Keratinocyte (primary cell): ENCODE measurements around the gene AJAP1. TPM values are rescaled to one million over a fixed set of nuclear protein-coding genes. Genes with fewer than 3 reads are reported as not detected.

Experiments used
- DNase-seq: peaks from one replicate; pipeline ENCODE4 v3.0.0-alpha.2; 2011; ENCODE audit warnings: low read depth, missing footprints, low spot score
- FAIRE-seq: peaks from 2 replicates; lab custom pipeline; 2011; peaks lifted over from hg19 to GRCh38; lab: Jason Lieb, UNC
- H2AFZ ChIP-seq: 2 replicates; pipeline ENCODE4 v1.6.0; 2012; ENCODE audit warnings: low read length, control low read depth, inconsistent platforms; ENCODE audit not compliant: control insufficient read depth
- H3K27ac ChIP-seq: 2 replicates; pipeline ENCODE4 v1.5.1; 2011; ENCODE audit warnings: low read length; ENCODE audit not compliant: control insufficient read depth, insufficient read depth
- H3K27me3 ChIP-seq: 3 replicates; pipeline ENCODE4 v1.6.0; 2011; ENCODE audit warnings: low read length; ENCODE audit not compliant: control insufficient read depth, insufficient read depth; ENCODE audit errors: extremely low read depth
- H3K36me3 ChIP-seq, 2 experiments: 2 replicates in 1 of 2; 3 replicates in 1 of 2; pipeline ENCODE4 v1.5.1; 2011; ENCODE audit warnings: low read length in 2 of 2, mild to moderate bottlenecking in 1 of 2; ENCODE audit not compliant: control insufficient read depth in 2 of 2, insufficient read depth in 2 of 2; ENCODE audit errors: extremely low read depth in 1 of 2
- H3K4me1 ChIP-seq: 3 replicates; pipeline ENCODE4 v1.5.1; 2011; ENCODE audit warnings: low read length; ENCODE audit not compliant: control insufficient read depth, insufficient read depth; ENCODE audit errors: extremely low read depth
- H3K4me2 ChIP-seq: 3 replicates; pipeline ENCODE4 v1.6.0; 2011; ENCODE audit warnings: low read depth, low read length; ENCODE audit not compliant: control insufficient read depth, insufficient read depth; ENCODE audit errors: extremely low read depth
- H3K4me3 ChIP-seq, 3 experiments: fragments of 200-600 bp in 1 of 3; sonication (generic) in 1 of 3; 2 replicates in 2 of 3; 3 replicates in 1 of 3; pipeline ENCODE4 v1.5.1; 2011 to 2016; ENCODE audit warnings: low read length in 3 of 3, mild to moderate bottlenecking in 3 of 3, control low read depth in 2 of 3, inconsistent platforms in 1 of 3, low read depth in 1 of 3, mixed read lengths in 1 of 3, mixed run types in 1 of 3, moderate library complexity in 1 of 3; ENCODE audit not compliant: control insufficient read depth in 2 of 3, insufficient read depth in 2 of 3; ENCODE audit errors: extremely low read depth in 1 of 3
- H3K79me2 ChIP-seq: 2 replicates; pipeline ENCODE4 v1.6.0; 2012; ENCODE audit warnings: low read length; ENCODE audit not compliant: control insufficient read depth, insufficient read depth
- H3K9ac ChIP-seq: 3 replicates; pipeline ENCODE4 v1.6.0; 2011; ENCODE audit warnings: low read length; ENCODE audit not compliant: control insufficient read depth, insufficient read depth; ENCODE audit errors: extremely low read depth
- H3K9me1 ChIP-seq: 3 replicates; pipeline ENCODE4 v1.6.0; 2011; ENCODE audit warnings: low read length; ENCODE audit not compliant: control insufficient read depth, insufficient read depth; ENCODE audit errors: extremely low read depth
- H3K9me3 ChIP-seq: 2 replicates; pipeline ENCODE4 v1.5.1; 2012; ENCODE audit warnings: low read depth, low read length; ENCODE audit not compliant: control insufficient read depth
- H4K20me1 ChIP-seq: 3 replicates; pipeline ENCODE4 v1.6.0; 2011; ENCODE audit warnings: low read length; ENCODE audit not compliant: control insufficient read depth, insufficient read depth; ENCODE audit errors: extremely low read depth
- CTCF ChIP-seq, 3 experiments: IDR thresholded peaks in 1 of 3; conservative IDR thresholded peaks in 1 of 3; optimal IDR thresholded peaks in 1 of 3; 2 replicates in 2 of 3; 3 replicates in 1 of 3; pipeline versions ENCODE3 to v1.5.1; 2011; ENCODE audit warnings: low read length in 3 of 3, mild to moderate bottlenecking in 3 of 3, moderate library complexity in 2 of 3, control low read depth in 1 of 3, inconsistent platforms in 1 of 3; ENCODE audit not compliant: insufficient read depth in 2 of 3; ENCODE audit errors: extremely low read depth in 1 of 3
- EZH2 ChIP-seq: IDR thresholded peaks from one replicate; pipeline ENCODE4 v1.6.1; 2012; ENCODE audit warnings: inconsistent platforms, mild to moderate bottlenecking, low read length, moderate library complexity
- dilution Hi-C: fragments of 300-500 bp; cut with MboI; formaldehyde crosslinking; loops from one replicate; pipeline ENCODE4 v1.7.0; 2020; ENCODE audit warnings: low sequenced_read_pairs; ENCODE audit not compliant: extremely low pct_ligation_motif_present
- polyA plus RNA-seq, 5 experiments: library from polyadenylated mRNA; depleted of rRNA in 3 of 5; stranded (reverse) in 3 of 5; stranded (forward) in 1 of 5; unstranded in 1 of 5; fragments of >200 nt; gene quantifications; 1 replicate in 1 of 5; 2 replicates in 3 of 5; 3 replicates in 1 of 5; pipeline versions ENCODE4 v1.2.1 to v1.2.3, GENCODE V29; 2011 to 2012; ENCODE audit warnings: missing spikeins in 2 of 5, low read depth in 1 of 5, low replicate concordance in 1 of 5

AJAP1 gene
- polyA plus RNA-seq, 1 donor (not counting 4 experiments of a cell fraction or from before 2014, with no cell fraction given): 2.2 TPM

- Histone ChIP-seq H3K9ac (no peak overlapping the region), H3K4me2 (no peak overlapping the region), H3K27me3 (peaks cover 3% of the 10 kb centered on the region), H3K27ac (no peak overlapping the region), H3K36me3 (no peaks in the 10 kb centered on the region), H3K4me1 (no peaks in the 10 kb centered on the region), H3K9me3 (no peaks in the 10 kb centered on the region), H3K4me3 (no peak overlapping the region), H3K9me1 (no peaks in the 10 kb centered on the region), H4K20me1 (no peaks in the 10 kb centered on the region), H3K79me2 (no peaks in the 10 kb centered on the region), H2AFZ (no peak overlapping the region)
- no peak for FAIRE-seq
- no peak for TF ChIP-seq EZH2
- no peak for TF ChIP-seq CTCF (optimal IDR thresholded peaks at IDR 0.05 in 1 of 3, IDR thresholded peaks at IDR 0.05 in 1 of 3, conservative IDR thresholded peaks at IDR 0.05 in 1 of 3; ENCODE audit: extremely low read depth in 1 of 3, insufficient read depth in 2 of 3, low read length in 3 of 3)
- no peak for DNase-seq
- dilution Hi-C loops: no loop called here
Observed at GRCh38 chr1:4624141-4624715, 30.2 kb upstream of the AJAP1 start.

- no peak overlapping the region for H2AFZ ChIP-seq
- H3K9me1 ChIP-seq: no peaks in the 10 kb centered on the region
- H3K36me3 ChIP-seq: no peaks in the 10 kb centered on the region
- H3K27ac ChIP-seq: no peak overlapping the region
- H3K9ac ChIP-seq: no peak overlapping the region
- no peaks in the 10 kb centered on the region for H3K4me1 ChIP-seq
- FAIRE-seq: no peak
- no peak overlapping the region for H3K4me3 ChIP-seq
- TF ChIP-seq CTCF (optimal IDR thresholded peaks at IDR 0.05 in 1 of 3, IDR thresholded peaks at IDR 0.05 in 1 of 3, conservative IDR thresholded peaks at IDR 0.05 in 1 of 3; ENCODE audit: extremely low read depth in 1 of 3, insufficient read depth in 2 of 3, low read length in 3 of 3) (no peak), EZH2 (no peak)
- no peaks in the 10 kb centered on the region for H3K9me3 ChIP-seq
- H4K20me1 ChIP-seq: no peaks in the 10 kb centered on the region
- H3K79me2 ChIP-seq: no peaks in the 10 kb centered on the region
- peaks cover 3% of the 10 kb centered on the region for H3K27me3 ChIP-seq
- dilution Hi-C loops: no loop called here
- DNase-seq: no peak
- no peak overlapping the region for H3K4me2 ChIP-seq
Observed at GRCh38 chr1:4624801-4625200, 29.6 kb upstream of the AJAP1 start.
